HG02852 (cell line): Measurements from ENCODE around the gene SLC66A2.

Source experiments
- ATAC-seq: cut with Tn5 transposase; IDR thresholded peaks from one replicate; pipeline ENCODE4 v1.9.1; 2021; ENCODE audit warnings: mild to moderate bottlenecking, moderate library complexity; ENCODE audit not compliant: unreplicated experiment

Gene SLC66A2

DNA sequence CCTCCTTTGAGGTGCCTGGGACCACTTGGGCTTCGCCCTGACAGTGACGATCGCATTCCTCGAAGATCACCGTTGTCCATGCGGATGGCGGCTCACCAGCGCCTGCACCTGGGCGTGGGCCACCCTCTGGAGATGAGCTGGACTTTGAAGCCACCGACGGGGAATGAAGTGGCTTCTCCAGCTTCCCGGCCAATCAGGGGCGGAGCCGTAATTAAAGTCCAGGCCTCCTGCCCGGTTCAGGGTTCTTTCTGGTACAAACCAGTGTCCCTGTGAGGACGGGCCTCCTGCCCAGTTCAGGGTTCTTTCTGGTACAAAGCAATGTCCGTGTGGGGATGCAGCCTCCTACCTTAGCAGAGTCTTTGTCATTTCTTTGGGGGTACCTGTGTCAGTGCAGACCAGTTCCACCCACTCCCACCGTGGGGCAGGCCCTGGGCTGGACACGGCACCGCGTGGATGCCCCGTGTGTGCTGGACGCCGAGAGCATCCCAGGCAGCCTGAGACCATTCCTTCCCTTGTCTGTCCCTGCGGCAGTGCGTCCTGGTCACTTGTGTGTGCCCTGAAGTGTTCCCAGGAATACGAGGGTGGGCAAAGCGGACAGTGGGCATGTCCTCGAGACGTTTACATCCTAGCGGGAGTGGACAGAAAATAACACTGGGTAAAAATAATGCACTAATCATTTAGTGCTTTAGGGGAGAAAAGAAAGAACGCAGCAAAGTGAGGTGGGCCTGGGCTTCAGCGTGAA is 98.7 kb downstream of the SLC66A2 start:
- ATAC-seq: no peak
